H9 (cell line): Measurements from ENCODE around the gene DHRS2. TPM values are rescaled to one million over a fixed set of nuclear protein-coding genes. Genes with fewer than 3 reads are reported as not detected.

Experiments used
- DNase-seq: peaks from one replicate; pipeline ENCODE4 v3.0.0-alpha.2; 2017
- H2AFZ ChIP-seq: one replicate; pipeline ENCODE4 v1.6.1; 2013; ENCODE audit warnings: mild to moderate bottlenecking, low read length, control low read depth, moderate library complexity
- H2AK5ac ChIP-seq: 2 replicates; pipeline ENCODE4 v1.6.1; 2013; ENCODE audit warnings: low read length, control low read depth, mixed read lengths; ENCODE audit not compliant: insufficient read length
- H2BK120ac ChIP-seq: one replicate; pipeline ENCODE4 v1.6.1; 2013; ENCODE audit warnings: low read depth, mild to moderate bottlenecking, low read length, control low read depth, inconsistent platforms; ENCODE audit not compliant: poor library complexity, severe bottlenecking
- H2BK12ac ChIP-seq: 2 replicates; pipeline ENCODE4 v1.6.1; 2013; ENCODE audit warnings: low read length, control low read depth, mixed read lengths, low read depth; ENCODE audit not compliant: insufficient read length
- H2BK15ac ChIP-seq: 2 replicates; pipeline ENCODE4 v1.6.1; 2013; ENCODE audit warnings: low read depth, low read length, control low read depth
- H2BK20ac ChIP-seq: one replicate; pipeline ENCODE4 v1.6.1; 2013; ENCODE audit warnings: low read depth, mild to moderate bottlenecking, low read length, control low read depth, inconsistent platforms; ENCODE audit not compliant: poor library complexity, severe bottlenecking
- H2BK5ac ChIP-seq: 2 replicates; pipeline ENCODE4 v1.6.1; 2013; ENCODE audit warnings: low read length, control low read depth, mixed read lengths; ENCODE audit not compliant: insufficient read length
- H3K14ac ChIP-seq: 2 replicates; pipeline ENCODE4 v1.6.1; 2013; ENCODE audit warnings: low read length, control low read depth; ENCODE audit not compliant: insufficient read depth
- H3K18ac ChIP-seq: 2 replicates; pipeline ENCODE4 v1.6.1; 2013; ENCODE audit warnings: low read depth, mild to moderate bottlenecking, mixed read lengths, low read length, control low read depth; ENCODE audit not compliant: insufficient read length
- H3K23ac ChIP-seq: 2 replicates; pipeline ENCODE4 v1.6.1; 2013; ENCODE audit warnings: low read length, control low read depth, mixed read lengths, low read depth; ENCODE audit not compliant: insufficient read length
- H3K23me2 ChIP-seq: 2 replicates; pipeline ENCODE4 v1.6.1; 2013; ENCODE audit warnings: low read depth, mild to moderate bottlenecking, mixed read lengths, low read length, control low read depth; ENCODE audit not compliant: insufficient read length, poor library complexity, severe bottlenecking
- H3K27ac ChIP-seq: 2 replicates; pipeline ENCODE4 v1.5.1; 2013; ENCODE audit warnings: low read length, control low read depth, mixed read lengths, low read depth; ENCODE audit not compliant: insufficient read length
- H3K27me3 ChIP-seq: 2 replicates; pipeline ENCODE4 v1.6.1; 2013; ENCODE audit warnings: low read length, control low read depth, inconsistent platforms; ENCODE audit not compliant: insufficient read depth
- H3K4ac ChIP-seq: 2 replicates; pipeline ENCODE4 v1.6.1; 2013; ENCODE audit warnings: low read depth, mild to moderate bottlenecking, control low read depth, inconsistent platforms, low read length, moderate library complexity
- H3K4me1 ChIP-seq: 2 replicates; pipeline ENCODE4 v1.6.1; 2013; ENCODE audit warnings: low read length, control low read depth, inconsistent platforms; ENCODE audit not compliant: insufficient read depth
- H3K4me2 ChIP-seq: 2 replicates; pipeline ENCODE4 v1.6.1; 2013; ENCODE audit warnings: low read length, control low read depth, mixed read lengths; ENCODE audit not compliant: insufficient read length, insufficient read depth
- H3K56ac ChIP-seq: 2 replicates; pipeline ENCODE4 v1.6.1; 2013; ENCODE audit warnings: low read depth, mild to moderate bottlenecking, mixed read lengths, low read length, control low read depth; ENCODE audit not compliant: insufficient read length
- H3K79me1 ChIP-seq: 2 replicates; pipeline ENCODE4 v1.6.1; 2013; ENCODE audit warnings: low read depth, mild to moderate bottlenecking, moderate library complexity, low read length, control low read depth, inconsistent platforms; ENCODE audit not compliant: insufficient read depth, poor library complexity, severe bottlenecking
- H3K79me2 ChIP-seq: 2 replicates; pipeline ENCODE4 v1.6.1; 2013; ENCODE audit warnings: low read length, control low read depth, inconsistent platforms; ENCODE audit not compliant: insufficient read depth
- H3K9ac ChIP-seq: 2 replicates; pipeline ENCODE4 v1.6.1; 2013; ENCODE audit warnings: low read length, control low read depth, mixed read lengths; ENCODE audit not compliant: insufficient read length; ENCODE audit errors: extremely low read depth
- H3K9me3 ChIP-seq: one replicate; pipeline ENCODE4 v1.6.1; 2013; ENCODE audit warnings: low read depth, low read length, inconsistent platforms; ENCODE audit not compliant: control insufficient read depth
- H3T11ph ChIP-seq: one replicate; pipeline ENCODE4 v1.6.1; 2013; ENCODE audit warnings: mild to moderate bottlenecking, low read length, control low read depth, inconsistent platforms
- H4K20me1 ChIP-seq: one replicate; pipeline ENCODE4 v1.6.1; 2013; ENCODE audit not compliant: control insufficient read depth, insufficient read length, insufficient read depth
- H4K5ac ChIP-seq: 2 replicates; pipeline ENCODE4 v1.6.1; 2013; ENCODE audit warnings: low read depth, mild to moderate bottlenecking, mixed read lengths, low read length, control low read depth; ENCODE audit not compliant: insufficient read length
- H4K8ac ChIP-seq: replicated peaks from 2 replicates; pipeline ENCODE4 v1.6.1; 2013; ENCODE audit warnings: low read length, control low read depth, mixed read lengths, low read depth; ENCODE audit not compliant: insufficient read length
- H4K91ac ChIP-seq: 2 replicates; pipeline ENCODE4 v1.6.1; 2013; ENCODE audit warnings: low read depth, mild to moderate bottlenecking, moderate library complexity, mixed read lengths, low read length, control low read depth; ENCODE audit not compliant: insufficient read length
- H3K27ac Mint-ChIP-seq, 3 experiments: 2 replicates in 2 of 3; 3 replicates in 1 of 3; pipeline ENCODE4 v1.8.0; 2020 to 2021; ENCODE audit warnings: mixed read lengths in 3 of 3, mild to moderate bottlenecking in 1 of 3, moderate library complexity in 1 of 3
- H3K27me3 Mint-ChIP-seq: 2 replicates; pipeline ENCODE4 v1.8.0; 2021; ENCODE audit warnings: low read depth, mild to moderate bottlenecking, moderate library complexity, mixed read lengths
- H3K36me3 Mint-ChIP-seq, 3 experiments: 2 replicates in 2 of 3; 3 replicates in 1 of 3; pipeline ENCODE4 v1.8.0; 2020 to 2021; ENCODE audit warnings: low read depth in 3 of 3, mixed read lengths in 3 of 3; ENCODE audit not compliant: insufficient read depth in 1 of 3
- H3K4me1 Mint-ChIP-seq, 2 experiments: 2 replicates each; pipeline ENCODE4 v1.8.0; 2020; ENCODE audit warnings: mixed read lengths in 2 of 2
- H3K4me3 Mint-ChIP-seq, 2 experiments: 2 replicates in 1 of 2; 3 replicates in 1 of 2; pipeline ENCODE4 v1.8.0; 2020 to 2021; ENCODE audit warnings: mild to moderate bottlenecking in 2 of 2, mixed read lengths in 2 of 2, moderate library complexity in 1 of 2
- H3K9me3 Mint-ChIP-seq, 2 experiments: 2 replicates in 1 of 2; 3 replicates in 1 of 2; pipeline ENCODE4 v1.8.0; 2020; ENCODE audit warnings: mild to moderate bottlenecking in 2 of 2, mixed read lengths in 2 of 2, moderate library complexity in 1 of 2
- CTCF ChIP-seq: fragments of 200-600 bp; sonication (generic); conservative IDR thresholded peaks from 3 replicates; pipeline ENCODE4 v1.8.0; 2021; ENCODE audit warnings: antibody characterized with exemption, mild to moderate bottlenecking
- WGBS: extraction: QIAGEN DNeasy Blood & Tissue Kit; methylation state at CpG from one replicate; pipeline ENCODE4 v1.1.7; 2013; ENCODE audit warnings: missing lambda C conversion rate, low lambda C conversion rate, mixed read lengths; ENCODE audit not compliant: insufficient read length; ENCODE audit errors: extremely low coverage; 5-methylcytosine and 5-hydroxymethylcytosine counted together
- total RNA-seq: library from RNA; stranded (reverse); gene quantifications from 2 replicates; pipeline ENCODE4 v1.2.1, GENCODE V29; 2021

The DHRS2 gene
- total RNA-seq, 1 experiment from 2014 or later: 0.66 TPM

GRCh38 chr14:23645812-23646647 is 9.9 kb downstream of the DHRS2 start:
- H2BK15ac ChIP-seq: no peak overlapping the region
- no peak overlapping the region for H3K4me3 Mint-ChIP-seq
- H3K9me3 ChIP-seq: no peaks in the 10 kb centered on the region
- no peak overlapping the region for H2BK5ac ChIP-seq
- H3K14ac ChIP-seq: no peak overlapping the region
- no peak overlapping the region for H2AK5ac ChIP-seq
- no peak overlapping the region for H4K5ac ChIP-seq
- H3K9ac ChIP-seq: no peak overlapping the region
- no peaks in the 10 kb centered on the region for H3K27me3 ChIP-seq
- peaks cover 0 to 2% (median 0%) of the 10 kb centered on the region in 3 experiments; a peak in 3 of 7 replicates for H3K36me3 Mint-ChIP-seq
- H3K9me3 Mint-ChIP-seq: peaks cover 3 to 34% of the 10 kb centered on the region in 2 experiments; a peak in 3 of 5 replicates
- DNase-seq: no peak
- no CpG with 5 or more reads among the region's 9 CpGs for WGBS
- no peak for TF ChIP-seq CTCF
- no peak overlapping the region for H3K4ac ChIP-seq
- H3K79me2 ChIP-seq: no peaks in the 10 kb centered on the region
- H2BK20ac ChIP-seq: no peak overlapping the region
- H3K18ac ChIP-seq: no peak overlapping the region
- no peak overlapping the region for H3K23ac ChIP-seq
- no peak overlapping the region for H3T11ph ChIP-seq
- H4K91ac ChIP-seq: no peak overlapping the region
- no peak overlapping the region for H3K27ac Mint-ChIP-seq
- no peaks in the 10 kb centered on the region; the same call in none of the 2 replicates for H3K27me3 Mint-ChIP-seq
- no peak overlapping the region for H2BK120ac ChIP-seq
- H2BK12ac ChIP-seq: no peak overlapping the region
- H2AFZ ChIP-seq: no peak overlapping the region
- H3K4me1 Mint-ChIP-seq: no peaks in the 10 kb centered on the region
- no peaks in the 10 kb centered on the region for H4K20me1 ChIP-seq
- no peaks in the 10 kb centered on the region for H3K79me1 ChIP-seq
- no peaks in the 10 kb centered on the region for H3K4me1 ChIP-seq
- H3K56ac ChIP-seq: no peak overlapping the region
- no peak overlapping the region for H3K4me2 ChIP-seq
- no peaks in the 10 kb centered on the region for H3K23me2 ChIP-seq
- H4K8ac ChIP-seq: no peak overlapping the region
- no peak overlapping the region for H3K27ac ChIP-seq
